T-helper 2 cell treated with Interferon-gamma antibody and Interleukin-4, amounts not matched to agents 5 μg/mL and 100 μg/mL, for 36 hours (primary cell): ENCODE results near the gene EGFR.

ENCODE experiments used
- DNase-seq: peaks from one replicate; pipeline ENCODE4 v3.0.0; 2021; ENCODE audit warnings: low spot score
- H3K27ac Mint-ChIP-seq: one replicate; pipeline ENCODE4 v1.8.0; 2021; ENCODE audit warnings: mild to moderate bottlenecking, mixed read lengths
- H3K27me3 Mint-ChIP-seq: one replicate; pipeline ENCODE4 v1.8.0; 2021; ENCODE audit warnings: low read depth, mixed read lengths
- H3K36me3 Mint-ChIP-seq: one replicate; pipeline ENCODE4 v1.8.0; 2021; ENCODE audit warnings: low read depth, mixed read lengths
- H3K4me1 Mint-ChIP-seq: one replicate; pipeline ENCODE4 v1.8.0; 2021; ENCODE audit warnings: low read depth, mixed read lengths
- H3K4me3 Mint-ChIP-seq: one replicate; pipeline ENCODE4 v1.8.0; 2022; ENCODE audit warnings: mild to moderate bottlenecking, moderate library complexity, mixed read lengths
- H3K9me3 Mint-ChIP-seq: one replicate; pipeline ENCODE4 v1.8.0; 2021; ENCODE audit warnings: mixed read lengths

Gene EGFR

GRCh38 chr7:55240418-55241142 lies 221.8 kb downstream of the EGFR start:
- no peak overlapping the region for H3K27ac Mint-ChIP-seq
- H3K27me3 Mint-ChIP-seq, result peaks cover 2% of the 10 kb centered on the region
- no peaks in the 10 kb centered on the region for H3K36me3 Mint-ChIP-seq
- H3K4me3 Mint-ChIP-seq, result no peak overlapping the region
- DNase-seq, result no peak
- no peaks in the 10 kb centered on the region for H3K9me3 Mint-ChIP-seq
- no peaks in the 10 kb centered on the region for H3K4me1 Mint-ChIP-seq

- no peaks in the 10 kb centered on the region for H3K9me3 Mint-ChIP-seq
- H3K27me3 Mint-ChIP-seq, result peaks cover 2% of the 10 kb centered on the region
- H3K4me1 Mint-ChIP-seq, result no peaks in the 10 kb centered on the region
- no peaks in the 10 kb centered on the region for H3K36me3 Mint-ChIP-seq
- no peak overlapping the region for H3K4me3 Mint-ChIP-seq
- DNase-seq, result no peak
- H3K27ac Mint-ChIP-seq, result no peak overlapping the region
These were observed 223.1 kb downstream of the EGFR start for GRCh38 chr7:55241958-55242357.

DNA sequence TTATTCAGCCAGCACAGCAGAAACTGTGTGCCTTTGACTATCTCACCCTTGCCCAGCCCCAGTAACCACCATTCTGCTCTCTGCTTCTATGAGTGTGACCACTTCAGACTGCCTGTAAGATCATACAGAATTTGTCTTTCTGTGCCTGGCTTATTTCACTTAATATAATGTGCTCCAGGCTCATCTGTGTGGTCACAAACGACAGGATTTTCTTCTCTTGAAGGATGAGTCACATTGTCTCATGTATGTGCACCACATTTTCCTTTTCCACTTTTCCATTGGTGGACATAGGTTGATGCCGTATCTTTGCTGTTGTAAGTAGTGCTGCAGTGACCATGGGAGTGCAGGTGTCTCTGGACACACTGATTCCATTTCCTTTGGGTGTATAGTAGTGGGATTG lies 223.8 kb downstream of the EGFR start:
- no peak for DNase-seq
- no peaks in the 10 kb centered on the region for H3K36me3 Mint-ChIP-seq
- H3K4me3 Mint-ChIP-seq, result no peak overlapping the region
- no peaks in the 10 kb centered on the region for H3K9me3 Mint-ChIP-seq
- H3K27ac Mint-ChIP-seq, result no peak overlapping the region
- peaks cover 2% of the 10 kb centered on the region for H3K27me3 Mint-ChIP-seq
- no peaks in the 10 kb centered on the region for H3K4me1 Mint-ChIP-seq

- no peaks in the 10 kb centered on the region for H3K4me1 Mint-ChIP-seq
- H3K27me3 Mint-ChIP-seq, result peaks cover 2% of the 10 kb centered on the region
- no peaks in the 10 kb centered on the region for H3K36me3 Mint-ChIP-seq
- H3K4me3 Mint-ChIP-seq, result no peak overlapping the region
- no peak overlapping the region for H3K27ac Mint-ChIP-seq
- no peaks in the 10 kb centered on the region for H3K9me3 Mint-ChIP-seq
- DNase-seq, result no peak
These were observed 225.4 kb downstream of the EGFR start for GRCh38 chr7:55244006-55244745.

DNA sequence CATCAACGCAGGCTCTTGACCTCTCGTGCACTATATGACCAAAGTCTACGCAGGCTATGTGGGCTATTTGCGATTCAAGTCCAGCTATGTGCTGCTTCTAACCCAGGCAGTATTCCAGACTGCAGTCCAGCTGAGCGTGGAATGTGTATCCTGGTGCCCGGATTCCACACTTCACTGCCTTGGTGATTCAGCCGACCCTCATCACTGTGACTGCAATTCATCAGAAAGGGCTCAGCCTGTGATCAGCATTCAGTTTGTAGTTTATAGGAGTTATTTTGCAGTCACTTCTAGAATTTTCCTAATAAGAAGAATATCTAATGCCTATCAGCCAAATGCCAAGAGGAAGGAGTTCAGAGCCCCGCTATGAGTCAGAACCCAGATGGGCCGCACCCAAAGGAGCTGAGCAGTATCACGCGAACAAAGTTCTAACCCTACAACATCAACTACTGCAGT lies 226.5 kb downstream of the EGFR start:
- H3K9me3 Mint-ChIP-seq, result no peaks in the 10 kb centered on the region
- no peak overlapping the region for H3K27ac Mint-ChIP-seq
- no peaks in the 10 kb centered on the region for H3K36me3 Mint-ChIP-seq
- no peak overlapping the region for H3K4me3 Mint-ChIP-seq
- DNase-seq, result no peak
- H3K27me3 Mint-ChIP-seq, result peaks cover 2% of the 10 kb centered on the region
- no peaks in the 10 kb centered on the region for H3K4me1 Mint-ChIP-seq

GRCh38 chr7:55246171-55246570 lies 227.4 kb downstream of the EGFR start:
- Mint-ChIP-seq H3K27me3 (peaks cover 2% of the 10 kb centered on the region), H3K36me3 (no peaks in the 10 kb centered on the region), H3K27ac (no peak overlapping the region), H3K9me3 (no peaks in the 10 kb centered on the region), H3K4me1 (no peaks in the 10 kb centered on the region), H3K4me3 (no peak overlapping the region)
- no peak for DNase-seq

DNA sequence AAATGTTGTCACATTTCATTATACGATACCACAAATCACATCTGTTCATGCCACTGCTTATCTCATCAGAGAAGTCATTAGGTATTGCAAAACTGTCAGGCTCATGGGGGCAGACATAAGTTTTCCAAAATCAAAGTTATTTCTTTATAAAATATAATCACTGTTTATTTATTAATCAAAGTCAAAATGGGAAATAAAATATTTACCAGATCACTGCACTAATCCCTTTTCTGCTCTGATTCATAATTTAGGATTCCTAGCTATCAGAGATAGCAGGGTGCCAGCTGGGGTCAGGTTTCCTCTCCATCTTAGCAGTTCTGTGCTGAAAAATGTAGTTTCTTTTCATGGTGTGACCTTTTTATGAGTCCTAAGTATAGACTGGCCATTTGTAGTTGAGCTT lies 228.6 kb downstream of the EGFR start:
- DNase-seq, result no peak
- peaks cover 5% of the 10 kb centered on the region for H3K27me3 Mint-ChIP-seq
- H3K27ac Mint-ChIP-seq, result no peak overlapping the region
- no peaks in the 10 kb centered on the region for H3K9me3 Mint-ChIP-seq
- no peak overlapping the region for H3K4me3 Mint-ChIP-seq
- no peaks in the 10 kb centered on the region for H3K4me1 Mint-ChIP-seq
- H3K36me3 Mint-ChIP-seq, result no peaks in the 10 kb centered on the region

DNA sequence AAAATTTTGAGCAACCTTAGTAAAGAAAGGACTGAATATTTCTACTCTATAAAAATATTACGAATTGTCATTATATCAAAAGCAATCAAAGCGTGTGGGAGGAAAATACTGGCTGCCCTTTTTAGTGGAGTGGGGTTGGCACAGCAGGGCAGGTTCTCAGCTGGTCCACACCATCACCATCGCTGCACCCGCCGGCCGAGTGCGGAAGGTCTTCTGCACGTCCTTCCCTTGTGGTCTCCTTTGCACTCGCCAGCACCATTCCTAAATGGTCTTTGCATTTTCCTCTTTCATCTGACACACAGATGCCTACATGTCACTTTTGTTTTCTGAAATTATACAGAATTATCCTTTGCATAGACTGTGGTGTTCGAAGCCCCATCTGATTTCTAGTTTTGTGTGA lies 229.7 kb downstream of the EGFR start:
- Mint-ChIP-seq H3K4me3 (no peak overlapping the region), H3K27ac (no peak overlapping the region), H3K27me3 (peaks cover 16% of the 10 kb centered on the region), H3K4me1 (no peaks in the 10 kb centered on the region), H3K9me3 (no peaks in the 10 kb centered on the region), H3K36me3 (no peaks in the 10 kb centered on the region)
- DNase-seq, result no peak

- no peak for DNase-seq
- H3K4me3 Mint-ChIP-seq, result no peak overlapping the region
- H3K27ac Mint-ChIP-seq, result no peak overlapping the region
- H3K4me1 Mint-ChIP-seq, result no peaks in the 10 kb centered on the region
- H3K27me3 Mint-ChIP-seq, result peaks cover 24% of the 10 kb centered on the region
- H3K36me3 Mint-ChIP-seq, result no peaks in the 10 kb centered on the region
- no peaks in the 10 kb centered on the region for H3K9me3 Mint-ChIP-seq
These were observed 230.5 kb downstream of the EGFR start for GRCh38 chr7:55249332-55249731.

DNA sequence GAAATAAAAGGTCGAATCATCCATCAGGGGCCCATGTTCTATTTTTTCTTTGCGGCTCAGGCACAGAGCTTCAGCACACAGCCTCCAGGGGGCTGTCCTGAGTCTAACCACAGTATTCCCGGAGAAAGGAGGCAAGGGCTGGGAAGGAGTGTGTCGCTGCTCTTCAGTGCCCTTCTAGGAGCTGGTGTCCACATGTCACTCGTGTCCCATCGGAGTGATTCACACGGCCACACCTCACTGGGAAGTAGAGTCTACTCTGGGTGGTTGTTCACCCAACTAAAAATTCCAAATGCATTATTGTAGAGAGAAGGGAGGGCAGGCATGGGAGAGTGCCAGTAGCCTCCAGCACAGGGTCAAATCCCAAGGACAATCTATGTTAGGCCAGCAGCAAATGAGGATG lies 231.5 kb downstream of the EGFR start:
- H3K27me3 Mint-ChIP-seq, result peaks cover 25% of the 10 kb centered on the region
- H3K9me3 Mint-ChIP-seq, result no peaks in the 10 kb centered on the region
- no peak overlapping the region for H3K27ac Mint-ChIP-seq
- H3K4me1 Mint-ChIP-seq, result peaks cover 1% of the 10 kb centered on the region
- H3K4me3 Mint-ChIP-seq, result no peak overlapping the region
- no peaks in the 10 kb centered on the region for H3K36me3 Mint-ChIP-seq
- DNase-seq, result no peak

GRCh38 chr7:55251313-55251712 lies 232.5 kb downstream of the EGFR start:
- H3K27ac Mint-ChIP-seq, result no peak overlapping the region
- peaks cover 2% of the 10 kb centered on the region for H3K4me1 Mint-ChIP-seq
- no peak for DNase-seq
- no peaks in the 10 kb centered on the region for H3K9me3 Mint-ChIP-seq
- H3K4me3 Mint-ChIP-seq, result no peak overlapping the region
- no peaks in the 10 kb centered on the region for H3K36me3 Mint-ChIP-seq
- peaks cover 34% of the 10 kb centered on the region for H3K27me3 Mint-ChIP-seq

- Mint-ChIP-seq H3K27ac (no peak overlapping the region), H3K4me3 (no peak overlapping the region), H3K27me3 (peaks cover 38% of the 10 kb centered on the region), H3K9me3 (no peaks in the 10 kb centered on the region), H3K4me1 (peaks cover 2% of the 10 kb centered on the region), H3K36me3 (no peaks in the 10 kb centered on the region)
- no peak for DNase-seq
These were observed 233.1 kb downstream of the EGFR start for GRCh38 chr7:55251911-55252310.

- Mint-ChIP-seq H3K4me1 (peaks cover 2% of the 10 kb centered on the region), H3K27ac (no peak overlapping the region), H3K27me3 (peaks cover 40% of the 10 kb centered on the region), H3K4me3 (no peak overlapping the region), H3K9me3 (no peaks in the 10 kb centered on the region), H3K36me3 (no peaks in the 10 kb centered on the region)
- DNase-seq, result no peak
These were observed 233.6 kb downstream of the EGFR start for GRCh38 chr7:55252386-55252785.

- H3K27ac Mint-ChIP-seq, result no peak overlapping the region
- DNase-seq, result no peak
- no peaks in the 10 kb centered on the region for H3K9me3 Mint-ChIP-seq
- peak overlapping the region; percentile 21 for H3K4me3 Mint-ChIP-seq
- no peaks in the 10 kb centered on the region for H3K36me3 Mint-ChIP-seq
- peaks cover 40% of the 10 kb centered on the region for H3K27me3 Mint-ChIP-seq
- peaks cover 2% of the 10 kb centered on the region for H3K4me1 Mint-ChIP-seq
These were observed 234.4 kb downstream of the EGFR start for GRCh38 chr7:55253188-55253587.
